ENCODE measurements around the gene GRB14.
"Not testable (repeated sequence)": the region's sequence is repeated elsewhere in the genome, so short reads cannot be mapped to it uniquely, and the experiment has no call there.

GRB14 gene

DNA sequence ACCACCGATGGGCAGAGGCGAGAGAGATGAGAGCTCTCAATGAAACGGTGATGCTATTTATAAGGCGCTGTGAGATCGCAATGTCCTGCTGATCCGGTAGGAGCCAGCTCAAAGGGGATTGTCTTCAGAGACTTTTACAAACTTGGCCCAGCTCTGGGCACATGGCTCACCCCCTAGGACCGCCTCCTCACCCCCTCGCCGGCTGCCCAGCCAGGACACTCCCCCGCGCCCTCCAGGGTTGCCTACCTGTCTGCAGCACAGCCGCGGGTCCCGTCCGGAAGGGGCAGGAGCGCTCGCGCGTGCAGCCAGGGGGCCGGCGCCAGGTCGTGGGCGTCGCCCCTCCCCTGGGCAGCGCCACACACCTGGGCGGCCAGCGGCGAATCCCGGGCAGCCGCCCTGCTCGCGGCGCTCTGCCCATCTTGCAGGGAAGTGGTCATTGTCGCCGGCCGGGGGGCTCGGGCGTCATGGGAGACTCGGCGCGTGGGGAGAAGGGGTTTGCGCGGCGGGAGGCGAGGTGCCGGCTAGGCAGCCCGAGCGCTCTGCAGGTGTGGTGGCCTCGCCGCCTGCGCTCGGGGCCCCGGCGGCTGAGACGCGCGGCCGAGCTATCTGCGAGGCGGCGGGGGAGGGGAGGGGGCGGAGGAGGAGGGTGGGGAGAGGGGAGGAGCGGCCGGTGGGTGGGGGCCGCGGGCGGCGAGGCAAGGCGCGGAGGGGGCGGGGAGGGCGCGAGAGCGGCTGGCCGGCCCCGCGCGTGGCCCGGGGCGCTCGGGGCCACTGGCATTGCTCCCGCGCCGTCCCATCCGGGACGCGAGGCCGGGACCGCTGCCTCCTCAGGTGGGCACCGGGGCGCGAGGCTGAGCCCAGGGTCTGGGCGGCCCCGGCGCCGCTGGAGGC is at the start of gene GRB14:
Gene GRB14, minus strand, starts transcription at position 610 of the 891 bp plus-strand sequence. Its CDS starts 173 bp downstream, at position 437.
- no peak for DNase-seq

DNA sequence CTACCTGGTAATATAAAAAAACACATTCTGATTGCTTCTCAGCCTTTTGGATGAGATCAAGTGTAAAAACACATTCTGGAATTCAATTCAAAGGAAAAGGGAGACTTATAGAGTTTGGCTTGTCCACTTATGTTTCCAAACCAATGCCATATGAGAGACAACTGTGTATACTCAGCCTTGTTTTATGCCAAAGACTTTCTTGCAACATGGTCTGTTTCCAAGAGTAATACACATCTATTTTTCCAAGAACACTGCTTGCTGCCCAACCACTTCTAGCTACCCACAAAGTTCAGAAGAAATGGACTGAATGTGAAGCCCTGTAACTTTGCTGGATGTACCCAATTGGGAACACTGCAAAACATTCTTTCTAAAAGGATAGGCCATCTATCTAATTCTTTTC is 48.0 kb upstream of the GRB14 start:
- no peak for DNase-seq

DNA sequence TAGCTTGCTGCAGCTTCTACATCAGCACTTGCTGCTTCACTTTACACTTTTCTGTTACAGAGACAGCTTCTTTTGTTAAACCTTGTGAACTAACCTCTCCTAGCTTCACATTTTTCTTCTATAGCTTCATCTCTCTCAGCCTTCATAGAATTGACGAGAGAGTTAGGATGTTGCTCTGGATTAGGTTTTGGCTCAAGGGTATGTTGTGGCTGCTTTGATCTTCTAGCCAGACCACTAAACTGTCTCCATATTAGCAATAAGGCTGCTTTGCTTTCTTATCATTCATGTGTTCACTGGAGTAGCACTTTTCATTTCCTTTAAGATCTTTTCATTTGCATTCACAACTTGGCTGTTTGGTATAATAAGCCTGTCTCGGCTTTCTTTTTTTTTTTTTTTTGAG is 46.3 kb upstream of the GRB14 start:
- no peak for DNase-seq

DNA sequence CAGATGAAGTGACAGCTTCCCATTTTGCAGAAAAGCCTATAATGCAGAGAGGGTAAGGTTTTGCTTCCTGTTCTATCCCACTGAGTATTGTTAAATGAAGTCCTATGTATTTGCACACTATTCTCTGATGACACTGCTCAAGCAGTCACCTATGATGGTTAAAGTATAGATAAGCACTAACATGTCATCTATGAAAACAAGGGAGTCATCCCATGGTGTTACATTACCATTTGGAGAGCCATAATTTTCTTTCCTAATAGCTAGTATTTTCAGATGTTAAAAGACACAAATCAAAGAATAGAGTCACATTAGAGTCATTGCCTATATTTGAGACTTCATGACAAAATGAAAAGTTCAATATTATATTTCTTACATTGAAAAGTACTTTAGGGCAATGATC is 42.8 kb upstream of the GRB14 start:
- DNase-seq, result no peak

DNA sequence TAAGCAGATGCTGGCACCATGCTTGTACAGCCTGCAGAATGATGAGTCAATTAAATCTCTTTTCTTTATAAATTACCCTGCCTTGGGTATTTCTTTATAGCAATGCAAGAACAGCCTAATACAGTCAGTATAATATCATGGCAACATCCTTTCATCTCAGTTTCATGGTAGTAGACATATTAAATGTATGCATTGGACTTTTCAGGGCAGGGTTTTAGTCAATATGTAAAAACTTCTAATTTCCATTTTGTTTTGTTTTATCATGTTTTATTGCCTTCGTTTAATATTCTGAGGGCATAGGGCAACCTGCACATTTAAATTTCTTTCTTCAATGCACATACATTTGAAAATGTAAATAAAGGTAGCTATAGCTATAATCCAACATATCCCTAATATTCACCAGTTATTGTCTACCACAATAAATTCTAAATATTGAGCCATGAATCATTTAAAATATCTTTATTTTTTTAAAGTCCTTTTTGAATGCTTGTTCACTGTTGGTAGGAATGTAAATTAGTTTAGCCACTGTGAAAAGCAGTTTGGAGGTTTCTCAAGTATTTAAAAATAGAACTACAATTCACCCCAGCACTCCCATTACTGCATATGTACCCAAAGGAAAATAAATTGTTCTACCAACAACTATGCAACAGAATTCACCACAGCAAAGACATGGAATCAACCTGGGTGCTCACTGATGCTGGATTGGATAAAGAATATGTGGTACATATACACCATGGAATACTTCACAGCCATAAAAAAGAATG is 41.8 kb upstream of the GRB14 start:
- no peak for DNase-seq

DNA sequence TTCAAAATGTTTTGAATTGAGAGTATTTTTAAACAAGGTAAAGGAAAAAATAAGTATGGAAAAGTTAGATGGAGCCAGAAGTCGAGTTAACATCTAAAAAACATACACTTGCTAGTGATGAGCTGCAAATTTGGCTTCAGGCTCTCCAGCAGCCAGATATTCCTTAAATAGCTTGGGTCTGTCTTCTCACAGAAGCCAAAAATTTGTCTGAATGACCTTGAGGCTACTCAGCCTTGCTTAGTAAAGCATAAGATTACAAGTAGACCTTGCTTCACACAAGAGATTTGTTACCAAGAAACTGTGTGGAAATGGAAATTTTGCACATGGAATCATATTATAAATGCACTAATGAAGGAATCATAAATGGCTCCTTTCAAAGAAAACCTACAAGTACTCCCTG is 40.8 kb upstream of the GRB14 start:
- no peak for DNase-seq

DNA sequence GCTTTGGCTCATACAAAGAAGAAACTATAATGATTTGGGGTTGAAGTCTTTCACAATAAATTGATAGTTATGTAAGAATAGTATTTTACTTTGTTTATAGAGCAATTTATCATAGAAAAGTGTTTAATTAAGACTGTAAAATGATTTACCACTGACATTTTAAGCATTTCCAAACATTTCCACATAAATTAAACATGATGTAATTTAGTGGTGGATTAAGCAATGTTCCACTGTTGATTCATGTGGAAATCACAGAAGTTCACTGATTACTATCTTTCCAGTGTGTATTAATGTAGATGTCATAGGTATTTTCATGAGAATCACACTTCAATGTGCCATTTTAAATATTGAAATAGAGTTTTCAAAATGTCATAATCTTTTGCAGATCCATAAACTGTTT is 40.1 kb upstream of the GRB14 start:
- DNase-seq, result no peak

DNA sequence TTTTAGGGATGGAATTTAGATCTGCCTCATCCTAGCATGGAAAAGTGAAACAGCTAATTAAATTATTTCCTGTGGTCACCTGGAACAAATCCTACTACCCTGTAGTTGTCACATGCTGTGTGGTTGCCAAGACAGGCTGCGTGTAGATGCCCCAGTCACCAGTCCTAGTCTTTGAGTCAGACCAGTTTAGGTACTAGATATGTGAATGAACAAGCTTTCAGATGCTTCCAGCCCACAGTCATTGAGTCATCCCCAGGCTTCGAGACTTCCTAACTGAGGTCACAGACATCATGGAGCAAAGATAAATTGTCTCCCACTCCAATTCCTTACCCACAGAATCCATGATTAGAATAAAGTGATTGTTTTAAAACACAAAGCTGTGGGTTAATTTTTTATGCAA is 35.8 kb upstream of the GRB14 start:
- DNase-seq, result no peak

DNA sequence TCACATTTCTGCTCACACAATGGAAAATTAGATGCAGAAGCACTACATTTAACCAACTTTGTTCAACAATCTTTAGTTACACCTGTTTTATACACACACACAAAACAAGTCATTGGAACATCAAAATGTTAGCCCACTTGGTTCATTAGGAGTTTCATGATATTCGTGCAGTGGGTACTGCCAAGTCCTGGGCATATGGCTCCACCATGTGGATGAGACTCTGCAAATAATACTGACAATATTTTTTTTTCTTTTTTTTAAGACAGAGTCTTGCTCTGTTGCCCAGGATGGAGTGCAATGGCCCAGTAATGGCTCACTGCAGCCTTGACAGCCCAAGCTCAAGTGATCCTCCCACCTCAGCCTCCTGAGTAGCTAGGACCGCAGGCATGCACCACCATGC is 34.5 kb upstream of the GRB14 start:
- no peak for DNase-seq

DNA sequence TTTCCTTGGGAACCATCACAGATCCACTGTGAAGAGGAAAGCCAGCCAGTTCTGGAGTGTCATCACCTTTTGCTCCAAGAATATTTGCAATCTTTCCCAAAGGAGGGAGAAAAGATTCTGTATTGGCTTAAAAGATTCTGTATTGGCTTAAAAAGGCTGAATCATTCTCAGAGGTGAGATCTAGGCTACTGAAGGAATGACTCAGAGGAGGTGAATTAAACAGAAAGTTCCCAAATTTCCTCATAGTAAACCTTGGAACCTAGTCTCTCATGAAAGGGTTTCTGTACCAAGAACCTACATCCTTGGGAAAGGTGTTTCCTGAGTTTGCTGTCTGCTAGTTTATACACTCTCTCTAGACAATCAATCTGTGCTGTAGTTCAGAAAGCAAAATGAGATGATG is 34.1 kb upstream of the GRB14 start:
- no peak for DNase-seq

DNA sequence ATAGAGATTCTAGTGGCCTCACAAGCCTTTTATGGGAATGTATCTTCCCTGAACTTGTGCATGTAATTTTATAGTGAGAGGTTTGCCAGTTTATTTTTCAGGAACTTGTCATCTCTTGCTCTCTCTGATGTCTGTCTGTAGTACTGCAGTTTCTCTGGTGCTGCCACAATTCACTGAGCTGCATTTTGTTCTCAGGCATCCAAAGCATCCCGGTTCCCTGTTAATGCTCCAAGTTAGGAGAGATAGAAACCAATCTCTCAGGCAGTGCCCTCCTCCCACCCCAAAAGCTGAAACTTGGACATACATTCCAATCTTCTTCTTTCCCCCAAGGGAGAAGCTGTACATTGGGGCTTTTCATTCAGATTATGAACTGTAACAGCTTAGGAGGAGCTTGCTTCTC is 30.1 kb upstream of the GRB14 start:
- no peak for DNase-seq

DNA sequence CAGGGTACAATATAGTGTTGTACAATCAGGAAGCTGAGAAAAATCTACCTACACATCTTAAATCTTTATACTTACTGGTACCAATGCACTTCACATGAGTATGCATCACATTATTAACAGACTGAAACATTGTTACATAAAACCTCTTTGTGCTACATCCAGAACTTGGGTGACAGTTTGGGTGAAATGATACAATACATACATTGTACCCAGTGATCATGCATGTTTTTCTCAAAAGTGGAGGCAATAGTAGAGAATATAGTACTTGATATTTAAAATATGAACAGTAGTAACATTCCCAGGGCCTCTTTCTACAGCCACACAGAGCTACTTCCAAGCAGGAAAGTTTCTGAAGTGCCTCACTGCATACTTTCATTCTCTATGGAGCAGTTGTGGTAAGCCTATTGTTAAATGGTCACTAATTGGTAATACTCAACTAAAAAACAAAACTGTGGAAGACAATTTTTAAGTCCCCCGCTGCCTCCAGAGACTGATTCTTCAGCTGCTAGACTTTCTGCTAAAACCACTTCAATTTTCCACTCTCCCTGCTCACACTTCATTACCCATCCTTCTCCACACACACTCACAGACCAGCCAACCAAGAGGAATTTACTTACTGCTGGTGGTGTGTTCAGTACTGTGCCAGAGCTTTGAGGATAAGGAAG is 22.9 kb upstream of the GRB14 start:
- DNase-seq, result no peak

DNA sequence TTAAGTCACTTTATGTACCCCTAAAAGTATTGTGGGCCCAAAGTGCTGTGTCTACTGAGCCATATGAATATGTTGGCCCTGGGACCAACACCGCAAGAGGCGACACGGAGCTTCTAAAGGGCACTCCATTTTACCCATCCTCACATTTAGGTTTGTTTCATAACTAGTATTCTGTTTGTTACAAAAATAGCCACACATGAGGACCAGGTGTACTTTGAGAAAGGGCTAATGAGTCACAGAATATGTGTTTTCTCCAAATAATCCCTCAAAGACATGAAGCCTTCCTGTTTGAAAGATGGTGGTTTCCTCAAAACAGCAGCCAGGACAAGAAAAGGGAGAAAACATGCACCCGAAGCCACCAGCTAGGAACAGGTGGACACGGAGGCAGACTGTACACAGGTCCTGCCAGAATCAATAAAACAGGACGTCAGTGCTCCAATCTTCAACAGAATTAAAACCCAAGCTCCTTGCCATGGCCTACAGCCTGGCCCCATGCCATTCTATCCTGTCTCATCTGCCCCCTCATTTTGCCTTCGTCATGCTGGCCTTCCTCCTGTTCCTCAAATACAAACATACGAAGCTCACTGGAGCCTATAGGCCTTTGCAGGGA is 21.8 kb upstream of the GRB14 start:
- DNase-seq, result no peak

DNA sequence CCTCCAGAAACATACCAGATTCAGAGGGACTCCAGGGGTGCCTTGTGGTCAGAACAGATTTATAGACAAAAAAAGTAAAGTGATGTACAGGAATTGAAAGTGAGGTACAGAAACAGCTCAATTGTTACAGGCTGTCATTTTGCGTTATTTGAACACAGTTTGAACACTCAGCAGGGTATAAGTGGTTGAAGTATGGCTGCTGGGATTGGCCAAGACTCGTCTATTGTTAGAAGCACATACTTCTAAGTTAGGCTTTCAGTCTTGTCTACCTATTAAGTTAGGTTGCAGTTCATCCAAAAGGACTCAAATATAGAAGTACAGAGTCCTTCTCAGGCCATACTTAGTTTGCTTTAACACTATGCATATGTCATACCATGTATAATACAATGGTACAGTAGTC is 21.0 kb upstream of the GRB14 start:
- DNase-seq, result no peak

DNA sequence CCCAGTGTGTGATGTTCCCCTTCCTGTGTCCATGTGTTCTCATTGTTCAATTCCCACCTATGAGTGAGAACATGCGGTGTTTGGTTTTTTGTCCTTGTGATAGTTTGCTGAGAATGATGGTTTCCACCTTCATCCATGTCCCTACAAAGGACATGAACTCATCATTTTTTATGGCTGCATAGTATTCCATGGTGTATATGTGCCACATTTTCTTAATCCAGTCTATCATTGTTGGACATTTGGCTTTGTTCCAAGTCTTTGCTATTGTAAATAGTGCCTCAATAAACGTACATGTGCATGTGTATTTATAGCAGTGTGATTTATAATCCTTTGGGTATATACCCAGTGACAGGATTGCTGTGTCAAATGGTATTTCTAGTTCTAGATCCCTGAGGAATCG is 7.0 kb upstream of the GRB14 start:
- not testable (repeated sequence) for DNase-seq

DNA sequence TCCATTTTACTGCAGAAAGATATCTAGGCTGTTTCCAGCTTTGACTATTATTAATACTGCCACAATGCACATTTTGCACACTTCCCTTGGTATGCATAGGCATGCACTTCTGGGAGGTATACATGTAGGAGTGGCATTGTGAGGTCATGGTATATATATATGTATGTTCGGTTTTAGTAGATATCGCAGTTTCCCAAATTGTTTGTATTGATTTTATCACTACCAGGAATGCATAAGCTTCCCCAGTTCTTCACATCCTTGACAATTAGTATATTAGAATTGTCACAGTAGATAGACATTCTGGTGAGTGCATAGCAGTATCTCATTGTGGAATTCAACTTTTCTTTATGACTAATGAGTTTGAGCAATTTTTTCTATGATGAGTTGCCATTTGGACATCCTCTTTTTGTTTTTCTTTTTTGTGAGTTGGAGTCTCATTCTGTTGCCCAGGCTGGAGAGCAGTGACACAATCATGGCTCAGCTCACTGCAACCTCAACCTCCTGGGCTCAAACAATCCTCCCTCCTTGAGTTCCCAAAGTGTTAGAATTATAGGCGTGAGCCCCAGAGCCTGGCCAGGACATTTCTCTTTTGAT is 4.2 kb upstream of the GRB14 start:
- DNase-seq, result no peak

DNA sequence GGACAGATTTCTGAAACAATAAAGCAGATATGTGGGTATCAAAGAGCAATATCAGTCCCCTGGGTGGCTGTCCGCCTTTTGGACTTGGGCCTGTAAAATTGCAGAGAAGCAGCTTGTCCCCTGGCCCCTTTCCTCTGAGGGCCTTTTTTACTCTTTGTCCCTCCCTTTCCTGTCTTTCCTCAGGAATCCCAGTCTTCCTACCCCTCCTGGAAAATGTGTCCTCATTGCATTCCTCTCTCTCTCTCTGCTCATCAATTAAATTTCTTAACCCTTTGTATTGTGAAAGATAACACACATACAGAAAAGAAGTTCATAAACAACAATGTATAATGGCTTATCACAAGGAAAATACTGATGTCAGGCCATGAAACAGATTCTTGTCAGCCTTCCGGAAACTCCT is 3.0 kb upstream of the GRB14 start:
- no peak for DNase-seq

DNA sequence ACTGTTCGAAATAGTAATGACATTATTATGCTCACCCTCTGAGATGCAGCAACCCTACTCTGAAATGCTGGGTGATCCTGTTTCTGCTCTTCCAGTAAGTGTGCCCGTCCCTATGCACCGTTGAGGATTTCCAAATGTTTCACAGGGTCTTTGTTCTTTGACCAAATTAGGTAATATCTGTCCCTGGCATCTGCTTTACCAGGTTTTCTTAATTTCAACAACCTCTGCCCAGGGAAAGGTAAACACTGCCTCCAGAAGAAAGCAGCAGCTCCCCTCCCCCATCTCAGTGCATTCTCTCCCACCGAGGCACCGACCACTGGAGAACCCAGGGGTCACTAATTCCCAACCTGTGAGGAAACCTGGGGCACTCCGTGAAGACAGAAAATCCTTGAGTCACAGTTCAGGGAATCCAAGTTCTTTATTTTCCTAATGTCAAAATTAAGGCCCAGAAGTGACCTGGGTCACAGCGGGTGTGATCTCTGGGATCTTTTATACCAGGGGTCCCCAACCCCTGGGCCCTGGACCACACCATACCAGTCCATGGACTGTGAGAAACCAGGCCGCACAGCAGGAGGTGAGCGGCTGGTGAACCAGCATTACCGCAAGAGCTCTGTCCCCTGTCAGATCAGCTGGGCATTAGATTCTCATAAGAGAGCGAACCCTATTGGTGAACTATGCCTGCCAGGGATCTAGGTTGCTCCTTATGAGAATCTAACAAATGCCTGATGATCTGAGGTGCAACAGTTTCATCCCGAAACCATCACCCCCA is 1.2 kb upstream of the GRB14 start:
- DNase-seq, result no peak

DNA sequence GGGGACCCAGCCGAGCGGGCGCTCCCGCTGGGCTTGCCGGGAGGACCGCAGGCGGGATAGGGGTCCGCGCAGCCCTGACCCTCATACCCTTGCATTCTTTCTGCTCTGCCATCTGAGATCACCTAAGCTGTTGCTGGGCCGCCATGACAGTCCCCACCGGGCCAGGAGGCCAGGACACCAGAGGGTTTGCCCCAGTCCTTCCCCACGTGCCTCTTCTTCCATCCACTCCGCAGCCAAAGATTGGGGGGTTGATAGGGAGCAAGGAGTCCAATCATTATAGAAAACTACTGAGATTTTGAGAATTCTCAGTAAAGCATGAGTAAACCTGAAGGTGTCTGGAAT is 453 bp upstream of the GRB14 start:
- DNase-seq, result no peak

DNA sequence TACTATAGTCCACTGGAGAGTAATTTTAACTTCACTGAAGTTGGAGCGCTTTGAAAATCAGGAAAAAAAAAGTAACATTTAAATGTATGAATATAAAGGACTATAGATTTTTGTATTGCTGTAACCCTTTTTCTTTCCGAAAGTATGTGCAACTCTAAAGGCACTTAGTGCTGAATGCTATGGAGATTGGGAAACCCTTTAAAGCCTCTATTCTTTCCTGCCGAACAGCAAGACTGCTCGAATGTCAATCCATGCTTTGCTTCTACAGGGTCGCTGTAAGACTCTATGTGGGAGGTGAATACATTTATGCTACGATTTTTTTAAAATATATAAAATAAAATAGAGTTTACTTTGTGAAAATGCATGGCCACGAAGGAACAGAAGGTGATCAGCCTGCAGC is 825 bp downstream of the GRB14 start:
- DNase-seq, result no peak

DNA sequence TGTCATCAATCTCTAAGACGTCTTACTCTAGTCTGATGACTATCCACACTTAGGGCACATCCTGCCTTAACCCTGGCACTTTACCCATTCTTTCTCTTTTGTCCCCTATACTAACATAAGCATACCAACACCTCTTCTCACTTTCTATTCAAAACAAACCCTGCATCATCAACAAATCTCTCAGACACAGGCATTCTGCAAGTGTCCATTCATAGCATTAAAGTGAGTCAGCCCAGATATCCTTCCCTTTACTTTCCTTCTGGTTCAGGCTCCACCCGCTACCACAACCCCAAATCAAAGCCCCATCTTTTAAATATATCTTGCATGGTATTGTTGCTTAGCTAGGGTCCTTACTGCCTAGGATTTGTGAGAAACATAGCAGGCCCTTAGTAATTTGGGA is 3.8 kb downstream of the GRB14 start:
- no peak for DNase-seq

DNA sequence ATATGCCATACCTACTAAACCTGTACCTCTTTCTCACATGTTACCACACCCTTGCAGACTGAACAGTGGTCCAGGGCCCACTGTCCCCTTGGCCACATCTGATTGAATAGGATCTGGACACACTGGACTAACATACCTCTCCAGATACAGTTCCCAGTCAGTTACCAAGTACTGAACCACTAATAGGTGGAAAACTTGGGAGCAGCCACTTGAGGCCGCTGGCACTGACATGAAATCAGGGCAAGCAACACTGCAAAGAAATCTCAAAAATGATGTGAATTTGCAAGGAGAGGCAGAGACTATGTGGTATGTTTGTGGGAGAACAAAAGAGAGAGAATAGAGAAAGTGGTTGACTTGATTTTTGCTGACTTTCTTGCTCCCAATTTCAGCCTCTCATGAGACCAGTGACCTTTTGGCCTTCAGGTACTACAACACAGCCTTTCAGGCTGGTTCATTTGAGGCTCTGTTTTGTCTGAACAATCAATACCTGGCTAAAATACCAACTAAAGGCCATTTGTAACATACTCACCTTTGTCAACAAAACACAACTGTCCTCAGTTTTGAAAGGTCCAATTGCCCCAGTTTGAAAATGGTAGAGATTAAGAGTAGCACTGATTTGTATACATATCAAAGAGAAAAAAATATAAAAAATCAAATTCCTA is 7.8 kb downstream of the GRB14 start:
- no peak for DNase-seq
